Kidney epithelial cell (primary cell): ENCODE results near the gene AIFM3. TPM values are rescaled to one million over a fixed set of nuclear protein-coding genes. Genes with fewer than 3 reads are reported as not detected.

Source experiments
- DNase-seq: peaks from one replicate; pipeline ENCODE4 v3.0.0-alpha.2; 2010; ENCODE audit warnings: low read depth
- H3K27me3 ChIP-seq: 2 replicates; pipeline ENCODE4 v1.6.0; 2011; ENCODE audit warnings: low read length; ENCODE audit not compliant: control insufficient read depth, insufficient read depth
- H3K36me3 ChIP-seq: 2 replicates; pipeline ENCODE4 v1.5.1; 2011; ENCODE audit warnings: low read length; ENCODE audit not compliant: control insufficient read depth, insufficient read depth
- H3K4me3 ChIP-seq: 2 replicates; pipeline ENCODE4 v1.5.1; 2011; ENCODE audit warnings: low read depth, mild to moderate bottlenecking, control low read depth, low read length
- total RNA-seq: library from RNA; depleted of rRNA; stranded (reverse); fragments of >200 nt; gene quantifications from 2 replicates; pipeline ENCODE4 v1.2.3, GENCODE V29; 2015
- TF ChIP-seq, protein P1 (sequence below): IDR thresholded peaks from 2 replicates; pipeline ENCODE4 v1.5.1; 2011; ENCODE audit warnings: mild to moderate bottlenecking, moderate library complexity, low read length, control low read depth, inconsistent platforms; ENCODE audit not compliant: insufficient read depth, poor library complexity, severe bottlenecking

The AIFM3 gene
- total RNA-seq, 1 donor from 2014 or later = 1.5 TPM

DNA sequence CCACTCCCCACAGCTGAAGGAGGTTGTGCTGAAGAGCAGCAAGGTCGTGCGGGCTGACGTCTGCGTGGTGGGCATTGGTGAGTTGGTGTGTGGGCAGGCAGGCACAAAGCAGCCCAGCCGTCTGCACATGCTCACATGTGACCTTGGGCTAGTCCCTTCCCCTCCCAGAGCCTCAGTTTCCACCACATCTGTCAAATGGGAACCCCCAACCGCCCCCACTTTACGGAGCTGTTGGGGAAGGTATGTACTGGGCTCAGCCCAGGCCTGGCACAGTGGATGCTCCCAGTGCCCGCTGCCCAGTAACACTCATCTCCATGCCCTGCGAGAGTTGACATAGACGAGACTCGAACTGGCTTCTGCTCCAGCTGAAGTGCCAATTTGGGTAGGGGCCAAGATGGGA is 10.0 kb downstream of the AIFM3 start:
- peaks cover 3% of the 10 kb centered on the region for H3K27me3 ChIP-seq
- TF ChIP-seq, protein P1, sequence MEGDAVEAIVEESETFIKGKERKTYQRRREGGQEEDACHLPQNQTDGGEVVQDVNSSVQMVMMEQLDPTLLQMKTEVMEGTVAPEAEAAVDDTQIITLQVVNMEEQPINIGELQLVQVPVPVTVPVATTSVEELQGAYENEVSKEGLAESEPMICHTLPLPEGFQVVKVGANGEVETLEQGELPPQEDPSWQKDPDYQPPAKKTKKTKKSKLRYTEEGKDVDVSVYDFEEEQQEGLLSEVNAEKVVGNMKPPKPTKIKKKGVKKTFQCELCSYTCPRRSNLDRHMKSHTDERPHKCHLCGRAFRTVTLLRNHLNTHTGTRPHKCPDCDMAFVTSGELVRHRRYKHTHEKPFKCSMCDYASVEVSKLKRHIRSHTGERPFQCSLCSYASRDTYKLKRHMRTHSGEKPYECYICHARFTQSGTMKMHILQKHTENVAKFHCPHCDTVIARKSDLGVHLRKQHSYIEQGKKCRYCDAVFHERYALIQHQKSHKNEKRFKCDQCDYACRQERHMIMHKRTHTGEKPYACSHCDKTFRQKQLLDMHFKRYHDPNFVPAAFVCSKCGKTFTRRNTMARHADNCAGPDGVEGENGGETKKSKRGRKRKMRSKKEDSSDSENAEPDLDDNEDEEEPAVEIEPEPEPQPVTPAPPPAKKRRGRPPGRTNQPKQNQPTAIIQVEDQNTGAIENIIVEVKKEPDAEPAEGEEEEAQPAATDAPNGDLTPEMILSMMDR = no peak
- no peak for DNase-seq
- H3K4me3 ChIP-seq = no peak overlapping the region
- H3K36me3 ChIP-seq = no peaks in the 10 kb centered on the region

DNA sequence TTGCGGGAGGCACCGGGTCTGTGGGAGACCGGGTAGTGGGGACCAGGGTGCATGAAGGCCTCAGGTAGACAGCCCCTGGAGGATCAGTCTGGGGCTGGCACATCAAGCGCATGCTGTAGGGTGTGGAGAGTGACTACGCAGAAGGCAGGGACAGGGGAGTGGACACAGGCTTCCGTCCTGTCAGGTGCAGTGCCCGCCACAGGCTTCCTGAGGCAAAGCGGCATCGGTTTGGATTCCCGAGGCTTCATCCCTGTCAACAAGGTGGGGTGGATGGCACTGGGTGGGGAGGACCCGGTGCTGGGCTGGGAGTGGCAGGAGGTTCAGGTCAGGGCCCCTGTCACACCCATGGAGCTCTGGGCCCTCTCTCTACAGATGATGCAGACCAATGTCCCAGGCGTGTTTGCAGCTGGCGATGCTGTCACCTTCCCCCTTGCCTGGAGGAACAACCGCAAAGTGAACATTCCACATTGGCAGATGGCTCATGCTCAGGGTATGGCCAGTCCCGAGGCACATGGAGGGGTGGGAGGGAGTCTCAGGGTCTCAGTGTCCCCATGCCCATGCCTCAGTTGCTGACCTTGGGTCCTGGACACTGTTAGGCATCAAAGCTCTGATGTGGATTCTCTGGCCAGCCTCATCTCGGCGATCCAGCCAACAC is 10.6 kb downstream of the AIFM3 start:
- no peak overlapping the region for H3K4me3 ChIP-seq
- TF ChIP-seq, protein P1 = no peak
- H3K36me3 ChIP-seq = no peaks in the 10 kb centered on the region
- DNase-seq = no peak
- peaks cover 3% of the 10 kb centered on the region for H3K27me3 ChIP-seq

DNA sequence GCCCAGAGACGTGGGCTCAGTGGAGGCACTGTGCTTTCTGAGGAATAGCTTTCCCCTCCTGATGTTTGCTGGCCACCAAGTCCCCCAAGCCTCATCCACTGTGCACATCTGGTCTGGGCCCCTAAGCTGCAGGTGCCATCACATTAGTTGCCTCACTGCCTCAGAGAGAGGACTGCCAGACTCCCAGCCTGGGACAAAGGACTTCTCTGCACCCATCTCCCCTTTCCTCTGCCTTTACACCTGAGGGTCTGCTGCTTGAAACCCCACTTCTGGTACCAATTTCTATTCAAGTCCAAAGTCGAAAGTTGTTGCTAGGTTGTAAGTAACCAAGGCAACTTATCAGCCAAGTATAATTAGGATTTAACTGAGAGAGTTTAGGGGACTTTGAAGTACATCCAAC is 11.4 kb downstream of the AIFM3 start:
- TF ChIP-seq, protein P1 = no peak
- Histone ChIP-seq H3K4me3 (no peak overlapping the region), H3K36me3 (no peaks in the 10 kb centered on the region), H3K27me3 (peaks cover 3% of the 10 kb centered on the region)
- no peak for DNase-seq

DNA sequence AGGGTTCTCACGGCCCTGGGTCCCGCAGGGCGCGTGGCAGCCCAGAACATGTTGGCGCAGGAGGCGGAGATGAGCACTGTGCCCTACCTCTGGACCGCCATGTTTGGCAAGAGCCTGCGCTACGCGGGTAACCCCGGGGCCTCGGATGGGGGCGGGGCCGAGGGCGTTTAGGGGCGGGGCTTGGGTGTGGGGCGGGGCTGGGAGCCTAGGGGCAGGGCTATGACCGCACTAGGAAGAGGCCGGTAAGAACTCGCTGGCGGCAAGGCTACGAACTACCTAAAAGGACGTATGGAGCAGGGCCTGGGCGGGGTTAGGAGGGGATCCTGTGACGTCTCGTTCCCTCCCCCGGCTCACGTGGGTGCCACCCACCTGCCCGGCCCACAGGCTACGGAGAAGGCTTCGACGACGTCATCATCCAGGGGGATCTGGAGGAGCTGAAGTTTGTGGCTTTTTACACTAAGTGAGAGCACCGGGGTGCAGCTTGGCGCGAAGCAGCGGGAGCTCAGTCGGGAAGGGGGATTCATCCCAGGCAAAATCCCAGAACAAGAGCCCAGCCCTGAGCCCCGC is 12.3 kb downstream of the AIFM3 start:
- Histone ChIP-seq H3K27me3 (peaks cover 2% of the 10 kb centered on the region), H3K4me3 (peak overlapping the region; percentile 12), H3K36me3 (no peaks in the 10 kb centered on the region)
- DNase-seq = peak; percentile 49
- TF ChIP-seq, protein P1 = no peak

DNA sequence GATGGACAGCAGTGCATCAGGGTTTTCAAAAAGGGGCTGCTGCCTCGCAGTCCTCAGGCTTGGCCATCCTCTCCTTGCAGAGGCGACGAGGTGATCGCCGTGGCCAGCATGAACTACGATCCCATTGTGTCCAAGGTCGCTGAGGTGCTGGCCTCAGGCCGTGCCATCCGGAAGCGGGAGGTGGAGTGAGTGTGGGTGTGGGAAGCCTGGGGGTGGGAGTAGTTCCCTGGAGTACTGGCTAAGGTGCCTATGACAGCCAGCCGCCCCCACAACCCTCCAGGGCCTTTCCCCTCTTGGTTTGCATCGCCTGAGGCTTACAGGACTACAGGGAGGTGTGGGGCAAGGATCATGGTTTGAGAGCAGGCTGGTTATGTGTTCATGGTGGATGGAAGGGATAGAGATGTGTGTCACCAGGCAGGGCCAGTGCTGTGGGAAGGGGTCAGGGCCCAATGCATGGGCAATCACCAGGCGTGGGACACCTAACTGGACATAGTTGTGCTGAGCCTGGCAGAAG is 12.9 kb downstream of the AIFM3 start:
- no peaks in the 10 kb centered on the region for H3K27me3 ChIP-seq
- no peaks in the 10 kb centered on the region for H3K36me3 ChIP-seq
- DNase-seq = no peak
- TF ChIP-seq, protein P1 = no peak
- H3K4me3 ChIP-seq = peak overlapping the region; percentile 12
